GM11168 (cell line): ENCODE results near the gene PLK1.
"Not testable (repeated sequence)": the region's sequence is repeated elsewhere in the genome, so short reads cannot be mapped to it uniquely, and the experiment has no call there.

Experiments used
- in situ Hi-C: fragments of 300-500 bp; cut with MboI; formaldehyde crosslinking; loops from one replicate; pipeline ENCODE4 v1.12.0; 2022; ENCODE audit warnings: low sequenced_read_pairs; ENCODE audit not compliant: unreplicated experiment

Gene PLK1

DNA sequence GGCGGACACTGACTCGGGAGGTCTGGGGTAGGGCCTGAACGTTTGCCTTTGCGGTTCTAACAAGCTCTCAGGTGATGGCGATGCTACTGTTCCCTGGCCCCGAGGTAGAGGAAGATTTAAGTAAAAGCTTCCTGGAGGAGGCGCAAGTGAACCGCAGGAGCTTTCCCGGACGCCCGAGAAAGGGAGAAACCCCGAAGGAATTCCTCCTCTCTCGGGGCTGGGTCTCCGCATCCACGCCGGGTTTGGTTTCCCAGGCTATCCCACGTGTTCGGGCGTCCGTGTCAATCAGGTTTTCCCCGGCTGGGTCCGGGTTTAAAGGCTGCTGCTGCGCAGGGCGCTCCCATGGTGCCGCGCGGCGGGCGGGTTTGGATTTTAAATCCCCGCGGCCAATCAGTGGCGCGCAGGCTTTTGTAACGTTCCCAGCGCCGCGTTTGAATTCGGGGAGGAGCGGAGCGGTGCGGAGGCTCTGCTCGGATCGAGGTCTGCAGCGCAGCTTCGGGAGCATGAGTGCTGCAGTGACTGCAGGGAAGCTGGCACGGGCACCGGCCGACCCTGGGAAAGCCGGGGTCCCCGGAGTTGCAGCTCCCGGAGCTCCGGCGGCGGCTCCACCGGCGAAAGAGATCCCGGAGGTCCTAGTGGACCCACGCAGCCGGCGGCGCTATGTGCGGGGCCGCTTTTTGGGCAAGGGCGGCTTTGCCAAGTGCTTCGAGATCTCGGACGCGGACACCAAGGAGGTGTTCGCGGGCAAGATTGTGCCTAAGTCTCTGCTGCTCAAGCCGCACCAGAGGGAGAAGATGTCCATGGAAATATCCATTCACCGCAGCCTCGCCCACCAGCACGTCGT, at the start of gene PLK1:
PLK1 (plus strand) TSS at position 460 of the 844 bp plus-strand sequence; CDS start at position 504, 44 bp downstream.
- in situ Hi-C loops = no loop called here

DNA sequence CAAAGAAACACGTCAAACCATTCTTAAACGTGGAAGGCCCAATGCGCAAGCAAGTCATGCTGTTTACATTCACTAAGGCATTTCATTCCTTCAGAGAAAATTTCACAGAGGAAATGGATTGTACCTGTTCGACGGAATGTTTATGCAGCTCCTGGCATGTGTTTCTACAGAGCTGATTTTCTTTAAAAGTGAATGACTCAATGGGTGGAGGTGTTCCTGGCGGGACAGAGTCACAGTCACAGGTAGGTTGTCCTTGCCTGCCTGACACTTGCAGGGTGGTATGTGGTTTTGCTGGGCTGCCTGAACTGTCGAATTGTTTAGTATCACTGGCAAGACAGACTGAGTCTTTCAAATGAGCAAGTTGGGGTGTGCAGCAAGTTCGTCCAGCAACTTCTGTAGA, 49.2 kb upstream of the PLK1 start:
- in situ Hi-C loops = no loop called here

DNA sequence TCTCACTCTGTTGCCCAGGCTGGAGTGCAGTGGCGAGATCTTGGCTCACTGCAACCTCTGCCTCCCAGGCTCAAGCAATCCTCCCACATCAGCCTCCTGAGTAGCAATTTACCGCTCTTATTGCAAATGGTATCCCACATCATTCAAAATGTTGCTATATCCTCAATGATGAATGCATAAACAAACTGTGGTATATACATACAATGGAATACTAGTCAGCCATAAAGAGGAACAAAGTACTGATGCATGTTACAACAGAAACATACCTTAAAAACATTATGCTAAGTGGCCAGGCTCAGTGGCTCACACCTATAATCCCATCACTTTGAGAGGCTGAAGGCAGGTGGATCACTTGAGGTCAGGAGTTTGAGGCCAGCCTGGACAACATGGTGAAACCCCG, 46.8 kb upstream of the PLK1 start:
- in situ Hi-C loops = not testable (repeated sequence)

DNA sequence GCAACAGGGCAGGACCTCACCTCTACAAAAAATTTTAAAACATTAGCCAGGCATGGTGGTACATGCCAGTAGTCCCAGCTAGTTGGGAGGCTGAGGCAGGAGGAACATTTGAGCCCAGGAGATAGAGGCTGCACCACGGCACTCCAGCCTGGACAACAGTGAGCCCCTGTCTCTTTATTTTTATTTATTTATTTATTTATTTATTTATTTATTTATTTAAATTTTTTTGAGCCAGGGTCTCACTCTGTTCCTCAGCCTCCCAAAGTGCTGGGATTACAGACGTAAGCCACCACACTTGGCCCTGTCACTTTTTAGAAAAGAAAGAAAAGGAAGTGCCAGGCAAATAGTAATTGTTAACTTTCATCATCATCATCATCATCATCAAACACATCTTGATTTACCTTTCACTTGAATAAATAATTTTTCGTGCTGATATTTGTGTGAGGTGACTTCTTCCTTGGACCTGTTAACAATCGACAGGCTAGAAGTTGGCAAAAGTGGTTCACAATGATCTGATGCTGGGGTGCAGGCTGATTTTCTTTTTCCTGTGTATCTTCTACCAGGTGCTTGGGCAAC, 44.1 kb upstream of the PLK1 start:
- in situ Hi-C loops = no loop called here

DNA sequence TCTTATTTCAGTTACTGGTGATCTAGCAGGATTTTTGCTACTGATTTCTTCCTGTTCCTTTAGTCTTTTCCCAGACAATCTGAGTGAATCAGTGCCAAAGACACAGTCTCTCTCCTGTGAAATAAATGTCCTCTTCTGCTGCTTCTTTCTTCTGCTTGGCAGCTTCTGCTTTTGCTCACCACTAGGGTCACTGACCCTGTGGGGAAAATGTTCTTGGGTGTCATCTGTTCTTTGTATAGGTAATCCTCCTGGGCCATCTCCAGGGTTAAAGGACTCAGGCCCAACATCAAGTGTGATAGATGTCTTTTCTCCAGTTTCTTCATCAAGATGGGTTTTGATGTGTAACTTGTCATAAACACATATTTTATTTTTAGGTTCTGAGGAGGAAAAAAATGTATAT, 42.7 kb upstream of the PLK1 start:
- in situ Hi-C loops = no loop called here

DNA sequence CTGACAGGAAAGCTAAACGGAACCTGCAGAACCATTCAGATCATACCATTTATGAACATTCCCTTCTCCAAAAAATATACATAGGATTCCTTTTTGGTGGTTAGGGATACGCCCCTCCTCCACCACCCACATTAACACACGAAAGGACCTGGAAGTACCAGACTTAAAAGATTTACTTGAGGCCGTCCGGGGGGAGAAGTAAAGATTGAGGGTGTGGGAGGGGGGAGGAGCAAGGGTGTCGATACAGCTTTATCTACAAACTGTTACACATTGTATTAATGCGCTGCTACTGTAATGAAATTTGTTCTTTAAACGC, 38.1 kb upstream of the PLK1 start:
- in situ Hi-C loops = no loop called here

DNA sequence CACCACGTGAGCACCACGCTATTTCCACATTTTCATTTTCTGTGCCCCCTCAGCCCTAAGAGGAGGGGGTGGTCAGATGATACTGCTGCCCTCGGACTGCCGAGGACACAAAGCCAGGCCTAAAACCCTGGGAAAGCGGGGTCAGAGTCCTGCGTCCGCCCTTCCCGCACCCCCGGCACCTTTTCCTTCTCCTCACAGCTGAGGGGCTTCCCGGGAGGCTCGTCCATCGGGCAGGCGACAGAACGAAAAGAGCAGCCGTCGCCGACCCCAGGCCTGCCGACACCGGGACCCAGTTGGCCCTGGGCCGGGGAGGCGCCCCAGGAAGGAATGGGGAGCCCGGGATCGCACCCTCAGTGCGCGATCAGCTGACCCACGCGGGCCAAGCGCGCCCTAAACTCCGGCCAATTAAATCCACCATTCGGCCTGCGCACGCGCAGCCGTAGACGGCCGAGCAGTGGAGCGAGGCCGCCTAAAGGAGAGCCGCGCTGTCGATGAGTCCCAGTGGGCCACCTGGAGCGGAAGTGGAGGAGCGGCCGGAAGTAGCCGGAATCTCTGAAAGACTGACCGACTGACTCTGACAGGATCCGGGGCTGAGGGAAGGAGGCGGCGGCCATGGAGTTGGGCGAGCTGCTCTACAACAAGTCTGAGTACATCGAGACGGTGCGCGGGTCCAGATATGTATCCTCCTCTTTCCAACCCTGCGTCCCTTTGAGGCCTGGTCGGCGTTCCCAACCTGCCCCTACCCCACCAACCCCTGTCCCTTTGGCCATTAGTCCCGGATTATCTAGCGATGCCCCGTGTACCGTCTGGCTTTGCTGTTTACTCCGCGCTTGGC, 37.5 kb upstream of the PLK1 start, which contains the start of the genes DCTN5 and PALB2:
DCTN5 (plus strand) TSS at position 536 of the 835 bp plus-strand sequence; CDS start at position 613, 77 bp downstream.
PALB2 (minus strand) TSS at position 380 of the 835 bp plus-strand sequence; CDS start at position 227, 153 bp downstream.
- in situ Hi-C loops = no loop called here

DNA sequence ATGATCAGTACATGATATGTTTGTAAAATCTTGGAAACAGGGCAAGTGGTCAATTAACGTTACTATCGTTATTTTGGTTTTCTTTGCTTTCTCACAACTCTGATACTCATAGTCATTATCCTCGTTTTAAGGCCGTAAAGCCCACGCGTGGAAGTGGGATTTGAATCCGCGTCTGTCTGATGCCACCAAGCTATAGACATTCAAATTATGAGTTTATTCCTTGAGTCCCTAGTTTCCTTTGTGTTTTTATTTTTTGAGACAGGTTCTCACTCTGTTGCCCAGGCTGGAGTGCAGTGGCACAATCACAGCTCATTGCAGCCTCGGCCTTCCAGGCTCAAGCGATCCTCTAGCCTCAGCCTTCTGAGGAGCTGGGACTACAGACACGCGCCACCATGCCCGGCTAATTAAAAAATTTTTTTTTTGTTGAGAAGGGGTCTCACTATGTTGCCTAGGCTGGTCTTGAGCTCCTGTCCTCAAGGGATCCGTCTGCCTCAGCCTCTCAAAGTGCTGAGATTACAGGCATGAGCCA, 36.4 kb upstream of the PLK1 start:
- in situ Hi-C loops = no loop called here

DNA sequence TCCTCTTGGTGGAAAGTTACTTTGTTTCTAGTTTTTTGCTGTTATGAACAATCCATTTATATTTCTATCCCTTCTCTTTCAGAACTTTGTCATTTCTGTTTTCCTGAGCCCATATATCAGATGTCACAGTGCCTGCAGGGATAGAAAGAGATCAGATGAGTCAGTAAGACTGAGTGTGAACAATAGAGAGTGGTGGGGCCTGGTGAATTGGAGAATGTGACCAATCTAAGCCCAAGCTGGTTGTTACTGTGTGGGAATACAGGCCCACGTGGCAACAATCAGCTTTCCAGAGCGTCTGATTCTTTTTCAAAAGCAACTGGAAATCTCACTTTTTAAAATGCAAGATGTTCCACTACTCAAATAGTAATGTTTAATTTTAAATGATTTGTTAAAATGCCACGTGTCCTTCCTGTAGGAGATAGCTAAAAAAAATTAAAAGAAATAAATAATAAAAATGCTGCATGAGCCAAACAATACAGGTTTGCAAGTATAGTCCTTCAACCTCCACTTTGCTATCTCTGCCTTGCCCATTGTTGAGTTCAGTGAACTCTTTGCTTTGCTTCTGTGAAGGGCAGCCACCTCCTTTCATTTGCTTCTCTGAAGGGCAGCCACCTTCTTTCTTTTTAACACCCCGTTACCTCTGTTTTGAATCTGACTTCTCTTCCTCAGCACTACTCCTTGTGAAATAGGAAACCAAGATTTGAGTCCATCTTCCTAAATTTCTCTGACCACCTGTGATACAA, 27.8 kb upstream of the PLK1 start:
- in situ Hi-C loops = no loop called here

DNA sequence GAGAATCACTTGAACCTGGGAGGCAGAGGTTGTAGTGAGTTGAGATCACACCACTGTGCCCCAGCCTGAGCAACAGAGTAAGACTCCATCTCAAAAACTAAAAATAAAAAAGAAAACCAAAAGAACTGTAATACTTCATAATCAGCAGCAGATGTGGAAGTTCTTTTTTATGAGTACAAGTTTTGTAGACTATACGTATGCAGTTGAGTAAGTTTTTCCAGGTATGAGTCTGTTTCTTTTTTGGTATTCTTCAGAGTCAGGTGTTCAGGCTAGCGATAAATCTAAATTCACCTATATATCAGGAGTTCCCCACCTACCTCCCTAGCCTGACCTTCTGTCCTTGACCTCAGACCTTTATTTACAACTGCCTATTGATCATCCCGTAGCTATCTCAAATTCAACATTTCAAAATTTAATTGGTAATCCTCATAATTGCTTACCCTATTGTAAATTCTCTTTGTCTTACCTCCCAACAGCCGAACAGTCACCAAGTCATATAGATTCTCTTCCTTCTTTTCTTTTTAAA, 26.7 kb upstream of the PLK1 start:
- in situ Hi-C loops = no loop called here

DNA sequence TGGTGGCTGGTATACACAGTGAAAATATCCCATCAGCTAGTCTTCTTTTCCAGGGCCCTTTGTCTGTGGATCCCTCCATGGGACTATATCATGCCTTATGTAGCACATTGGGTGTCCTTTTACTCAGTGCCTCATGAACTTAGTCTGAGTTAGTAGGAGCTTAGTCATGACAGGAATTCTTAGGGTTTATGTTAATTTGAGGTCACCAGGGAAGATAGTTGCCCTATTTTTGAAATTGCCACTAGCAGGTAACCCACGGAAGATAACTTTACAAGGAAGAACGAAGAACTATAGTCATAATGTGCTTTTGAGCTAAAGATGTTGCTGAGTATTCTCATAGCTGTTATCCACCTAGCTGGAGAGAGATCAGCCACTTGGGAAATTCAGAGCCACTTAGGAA, 14.8 kb upstream of the PLK1 start:
- in situ Hi-C loops = no loop called here

DNA sequence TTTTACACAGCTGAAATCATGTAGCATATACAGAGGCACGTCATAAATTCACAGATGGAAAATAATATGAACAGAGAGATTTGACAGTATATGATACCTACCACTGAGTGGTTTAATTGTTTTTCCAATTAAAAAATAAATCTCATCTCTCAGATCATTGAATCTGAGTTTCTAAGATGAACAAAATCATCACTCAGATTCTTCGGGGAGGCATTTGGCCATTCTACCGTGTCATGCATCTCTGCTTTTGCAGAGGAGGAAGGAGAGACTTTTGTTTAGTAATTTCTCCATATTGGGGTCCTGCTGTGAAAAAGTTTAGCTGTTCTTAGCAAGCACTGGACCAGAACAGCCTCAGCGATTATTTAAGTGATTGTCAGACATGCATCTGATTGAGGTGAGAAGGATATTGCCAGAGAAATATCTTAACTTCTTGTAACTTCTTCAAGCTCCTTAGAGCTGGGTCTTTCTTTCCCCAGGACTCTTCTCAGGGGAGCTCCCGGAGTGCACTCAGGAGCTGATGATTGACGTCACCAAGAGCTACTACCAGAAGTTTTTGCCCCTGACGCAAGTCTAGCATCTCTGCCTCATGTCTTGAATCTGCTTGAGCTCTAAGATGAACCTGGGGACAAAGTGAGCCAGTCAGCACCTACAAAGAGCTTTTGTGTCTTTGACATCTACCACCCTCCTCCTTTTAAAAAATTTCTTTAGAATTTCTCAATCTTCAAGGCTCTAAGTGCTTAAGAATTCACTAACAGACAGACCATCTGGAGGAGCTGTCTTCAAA, 11.9 kb upstream of the PLK1 start:
- in situ Hi-C loops = no loop called here

DNA sequence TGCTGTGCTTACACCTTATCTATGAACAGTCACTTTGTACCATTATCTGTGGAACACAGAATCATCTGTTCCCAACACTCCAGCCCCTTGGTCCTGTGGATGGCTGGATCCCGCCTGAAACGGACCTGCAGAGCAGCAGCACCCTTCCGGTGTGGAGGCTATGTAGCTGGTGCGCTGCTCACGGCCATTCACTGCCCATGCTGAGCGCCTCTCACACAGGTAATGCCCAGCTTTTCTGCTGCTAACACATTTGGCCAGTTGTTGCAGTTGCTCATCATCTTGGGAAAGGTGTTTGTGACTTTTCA, 11.4 kb upstream of the PLK1 start:
- in situ Hi-C loops = no loop called here

DNA sequence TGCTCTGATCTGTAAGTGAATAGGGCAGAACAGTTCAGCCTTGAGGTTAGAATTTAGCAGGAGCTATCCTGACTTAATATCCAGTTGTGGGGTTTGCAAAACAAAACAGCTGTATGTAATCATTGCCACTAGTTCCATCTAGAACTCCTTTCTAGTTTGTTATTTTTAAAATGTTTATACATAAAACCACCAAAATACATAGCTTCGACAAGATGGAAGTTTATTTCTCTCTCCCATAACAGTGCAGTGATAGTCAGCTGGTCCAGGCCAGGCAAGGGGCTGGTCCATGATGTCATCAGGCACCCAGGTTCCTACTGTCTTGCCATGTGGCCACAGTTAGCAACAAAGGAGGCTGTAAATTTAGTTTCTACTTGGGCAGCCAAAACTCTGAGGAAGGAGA, 10.5 kb upstream of the PLK1 start:
- in situ Hi-C loops = no loop called here

DNA sequence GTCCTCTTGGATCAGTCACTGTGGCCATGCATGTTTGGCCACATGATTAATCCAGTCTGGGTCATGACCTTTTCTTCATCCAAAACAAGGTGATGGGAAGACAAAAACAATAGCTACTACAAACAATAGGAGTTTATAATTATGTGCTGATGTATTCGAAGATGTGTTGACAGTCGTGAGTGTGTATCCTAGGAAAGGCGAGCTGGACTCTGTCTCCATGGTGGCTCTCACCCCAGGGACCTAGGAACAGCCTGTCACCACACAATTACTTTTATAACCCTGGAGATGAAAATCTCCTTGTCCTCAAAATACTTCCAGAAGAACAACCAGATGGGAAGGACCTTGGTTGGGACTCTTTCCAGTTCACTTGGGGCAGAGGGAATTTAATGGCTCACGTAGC, 9.8 kb upstream of the PLK1 start:
- in situ Hi-C loops = no loop called here

DNA sequence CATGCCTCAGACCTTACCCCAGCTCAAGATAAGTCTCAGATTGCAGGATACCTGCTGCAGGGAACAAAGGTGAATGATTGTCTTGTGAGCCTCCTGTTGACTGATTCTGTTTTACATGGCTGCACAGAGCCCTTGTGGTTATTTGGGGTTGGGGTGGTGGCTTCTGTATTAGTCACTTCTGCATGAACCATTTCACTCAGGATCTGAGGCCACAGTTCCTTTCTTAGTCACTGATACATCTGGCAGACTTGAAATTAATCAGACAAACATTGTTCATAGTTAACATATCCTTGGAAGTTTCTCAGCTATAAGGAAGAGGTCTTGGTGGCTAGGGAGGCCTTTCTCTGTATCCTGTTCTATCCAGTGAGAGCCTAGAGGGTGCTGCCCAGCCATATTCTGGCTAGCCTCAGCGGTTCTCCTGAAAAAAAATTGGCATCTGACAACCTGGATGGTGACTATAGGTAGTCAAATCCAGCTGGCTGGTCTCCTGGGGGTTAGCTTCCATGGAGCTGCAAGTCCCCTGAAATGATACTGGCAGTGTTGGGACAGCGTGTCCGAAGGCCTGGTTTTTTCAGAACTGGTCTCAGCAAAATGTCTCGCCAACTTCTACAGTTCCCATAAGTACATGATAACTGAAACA, 8.4 kb upstream of the PLK1 start:
- in situ Hi-C loops = no loop called here

DNA sequence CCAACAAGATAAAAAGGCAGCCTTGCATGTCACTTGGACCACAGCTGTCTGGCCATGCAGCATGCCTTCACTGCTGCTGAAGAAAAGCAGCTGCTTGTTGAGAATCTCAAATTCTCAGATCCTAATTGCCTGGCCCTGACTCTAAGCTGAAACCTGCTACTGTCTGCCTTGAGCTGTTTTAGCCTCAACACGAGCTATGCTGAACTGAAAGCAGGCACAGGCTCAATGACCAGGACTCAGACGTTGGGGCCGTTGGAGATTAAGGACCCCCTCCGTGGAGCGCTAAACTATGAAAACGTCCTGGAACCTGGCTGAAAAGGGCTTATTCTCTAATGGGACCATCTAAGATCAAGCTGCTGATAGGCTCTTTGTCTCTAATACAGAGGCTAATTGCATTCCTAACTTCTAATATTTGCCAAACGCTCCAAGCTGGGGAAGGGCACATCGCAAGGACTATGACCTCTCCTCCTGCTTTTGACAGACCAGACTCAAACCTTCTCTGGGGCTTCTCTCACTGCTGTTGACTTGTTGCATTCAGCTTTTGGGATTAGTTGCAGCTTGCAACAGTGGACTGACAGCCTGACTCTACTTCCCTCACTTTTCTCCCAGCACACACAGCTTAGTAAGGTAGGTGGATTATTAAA, 4.6 kb upstream of the PLK1 start:
- in situ Hi-C loops = no loop called here

DNA sequence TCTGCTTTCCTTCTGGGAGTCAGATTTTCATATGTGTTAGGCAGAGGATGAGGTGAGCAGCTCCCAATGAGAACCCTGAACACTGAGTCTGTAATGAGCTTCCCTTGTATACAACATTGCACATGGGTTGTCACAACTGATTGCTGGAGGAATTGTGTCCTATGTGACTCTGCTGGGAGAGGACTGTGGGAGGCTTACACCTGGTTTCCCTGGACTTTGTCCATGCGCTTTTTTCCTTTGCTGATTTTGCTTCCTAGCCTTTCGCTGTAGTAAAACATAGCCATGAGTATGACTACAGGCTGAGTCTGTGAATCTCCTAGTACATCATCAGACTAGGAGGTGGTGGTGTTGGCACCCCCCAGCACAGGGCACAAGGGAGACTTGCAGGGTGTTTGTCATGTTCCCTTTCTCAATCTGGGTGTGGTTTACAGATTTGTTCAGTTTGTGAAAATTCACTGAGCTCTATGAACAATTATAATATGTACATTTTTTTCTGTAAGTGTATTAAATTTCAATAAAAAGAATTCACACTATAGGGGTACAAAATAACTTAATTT, 1.7 kb upstream of the PLK1 start:
- in situ Hi-C loops = no loop called here
